Ectodermal cell (in vitro differentiated cells): ENCODE measurements around the gene REPIN1.

Source experiments
- H3K27ac ChIP-seq: 2 replicates; pipeline ENCODE4 v1.7.0; 2013; ENCODE audit warnings: mild to moderate bottlenecking, low read depth, low read length; ENCODE audit not compliant: insufficient read depth, poor library complexity, severe bottlenecking
- H3K27me3 ChIP-seq: 2 replicates; pipeline ENCODE4 v1.7.0; 2013; ENCODE audit warnings: mild to moderate bottlenecking, low read length; ENCODE audit not compliant: insufficient read depth, control insufficient read depth, poor library complexity, severe bottlenecking
- H3K36me3 ChIP-seq: one replicate; pipeline ENCODE4 v1.7.0; 2013; ENCODE audit warnings: low read length; ENCODE audit not compliant: control insufficient read depth, insufficient read depth
- H3K4me1 ChIP-seq: one replicate; pipeline ENCODE4 v1.7.0; 2013; ENCODE audit warnings: low read length; ENCODE audit not compliant: control insufficient read depth, insufficient read depth
- H3K4me3 ChIP-seq: 2 replicates; pipeline ENCODE4 v1.7.0; 2013; ENCODE audit warnings: low read depth, low read length, control low read depth; ENCODE audit not compliant: insufficient read depth
- H3K9me3 ChIP-seq: 2 replicates; pipeline ENCODE4 v1.7.0; 2013; ENCODE audit warnings: mild to moderate bottlenecking, low read length, moderate library complexity; ENCODE audit not compliant: control insufficient read depth
- whole genome bisulfite sequencing, 2 experiments: methylation state at CpG; one replicate each; pipeline ENCODE4 v1.1.7; 2013; ENCODE audit warnings: missing lambda C conversion rate in 2 of 2; 5-methylcytosine and 5-hydroxymethylcytosine counted together

The REPIN1 gene

GRCh38 chr7:150326657-150327268, 41.9 kb upstream of the REPIN1 start:
- Histone ChIP-seq H3K36me3 (peaks cover 32% of the 10 kb centered on the region), H3K9me3 (no peaks in the 10 kb centered on the region), H3K4me3 (no peak overlapping the region), H3K27me3 (no peaks in the 10 kb centered on the region), H3K4me1 (peaks cover 13% of the 10 kb centered on the region), H3K27ac (no peak overlapping the region)
- 92 to 96% methylated on average over 4 of the region's 4 CpGs for WGBS, 2 experiments

GRCh38 chr7:150327308-150327707, 41.3 kb upstream of the REPIN1 start:
- no peaks in the 10 kb centered on the region for H3K9me3 ChIP-seq
- H3K27me3 ChIP-seq, result no peaks in the 10 kb centered on the region
- H3K4me1 ChIP-seq, result peaks cover 13% of the 10 kb centered on the region
- no peak overlapping the region for H3K27ac ChIP-seq
- no peak overlapping the region for H3K4me3 ChIP-seq
- 93 to 96% methylated on average over 3 of the region's 3 CpGs for WGBS, 2 experiments
- H3K36me3 ChIP-seq, result peaks cover 32% of the 10 kb centered on the region

GRCh38 chr7:150329331-150330120, 39.1 kb upstream of the REPIN1 start:
- Histone ChIP-seq H3K4me3 (no peak overlapping the region), H3K27ac (peak overlapping the region; percentile 16), H3K4me1 (peaks cover 8% of the 10 kb centered on the region), H3K36me3 (peaks cover 32% of the 10 kb centered on the region), H3K27me3 (no peaks in the 10 kb centered on the region), H3K9me3 (no peaks in the 10 kb centered on the region)
- 59 to 61% methylated on average over 22 of the region's 22 CpGs for WGBS, 2 experiments

GRCh38 chr7:150330211-150330885, 38.3 kb upstream of the REPIN1 start:
- no peaks in the 10 kb centered on the region for H3K9me3 ChIP-seq
- H3K36me3 ChIP-seq, result peaks cover 32% of the 10 kb centered on the region
- H3K27me3 ChIP-seq, result no peaks in the 10 kb centered on the region
- no peak overlapping the region for H3K27ac ChIP-seq
- H3K4me1 ChIP-seq, result no peaks in the 10 kb centered on the region
- no peak overlapping the region for H3K4me3 ChIP-seq
- WGBS, 2 experiments, result 94% methylated on average over 19 of the region's 19 CpGs

- WGBS, 2 experiments, result 95% methylated on average over 18 of the region's 18 CpGs
- peaks cover 15% of the 10 kb centered on the region for H3K36me3 ChIP-seq
Measured at GRCh38 chr7:150332852-150333635, 35.6 kb upstream of the REPIN1 start.

GRCh38 chr7:150333659-150334058, 35.0 kb upstream of the REPIN1 start:
- 88 to 91% methylated on average over 10 of the region's 10 CpGs for WGBS, 2 experiments
- H3K27ac ChIP-seq, result no peak overlapping the region
- H3K27me3 ChIP-seq, result no peaks in the 10 kb centered on the region
- H3K4me1 ChIP-seq, result peaks cover 6% of the 10 kb centered on the region
- H3K36me3 ChIP-seq, result peaks cover 10% of the 10 kb centered on the region
- no peak overlapping the region for H3K4me3 ChIP-seq
- no peaks in the 10 kb centered on the region for H3K9me3 ChIP-seq

More at GRCh38 chr7:150332852-150333635, 35.6 kb upstream of the REPIN1 start:
- Histone ChIP-seq H3K4me3 (no peak overlapping the region), H3K4me1 (peaks cover under 1% of the 10 kb centered on the region), H3K9me3 (no peaks in the 10 kb centered on the region), H3K27me3 (no peaks in the 10 kb centered on the region), H3K27ac (no peak overlapping the region)

- Histone ChIP-seq H3K36me3 (peaks cover 5% of the 10 kb centered on the region), H3K27ac (no peak overlapping the region), H3K4me1 (peaks cover 6% of the 10 kb centered on the region), H3K4me3 (no peak overlapping the region), H3K9me3 (no peaks in the 10 kb centered on the region), H3K27me3 (no peaks in the 10 kb centered on the region)
- WGBS, 2 experiments, result 93 to 96% methylated on average over 8 of the region's 8 CpGs
Measured at GRCh38 chr7:150334108-150334507, 34.5 kb upstream of the REPIN1 start.

- Histone ChIP-seq H3K4me1 (peaks cover 14% of the 10 kb centered on the region), H3K9me3 (no peaks in the 10 kb centered on the region), H3K4me3 (no peak overlapping the region), H3K36me3 (peaks cover 5% of the 10 kb centered on the region), H3K27ac (no peak overlapping the region), H3K27me3 (peaks cover 6% of the 10 kb centered on the region)
- 59 to 66% methylated on average over 7 of the region's 7 CpGs for WGBS, 2 experiments
Measured at GRCh38 chr7:150335108-150335773, 33.4 kb upstream of the REPIN1 start.

- Histone ChIP-seq H3K27ac (no peak overlapping the region), H3K4me1 (peaks cover 18% of the 10 kb centered on the region), H3K27me3 (peaks cover 11% of the 10 kb centered on the region), H3K4me3 (no peak overlapping the region), H3K36me3 (peaks cover 2% of the 10 kb centered on the region), H3K9me3 (no peaks in the 10 kb centered on the region)
- 90 to 94% methylated on average over 6 of the region's 6 CpGs for WGBS, 2 experiments
Measured at GRCh38 chr7:150335774-150336112, 32.9 kb upstream of the REPIN1 start.
